EL (cell line): ENCODE results near the gene ARFIP1.
"Not testable (repeated sequence)": the region's sequence is repeated elsewhere in the genome, so short reads cannot be mapped to it uniquely, and the experiment has no call there.

Experiments used
- DNase-seq: peaks from one replicate; pipeline ENCODE4 v3.0.0-alpha.2; 2016

Gene ARFIP1

DNA sequence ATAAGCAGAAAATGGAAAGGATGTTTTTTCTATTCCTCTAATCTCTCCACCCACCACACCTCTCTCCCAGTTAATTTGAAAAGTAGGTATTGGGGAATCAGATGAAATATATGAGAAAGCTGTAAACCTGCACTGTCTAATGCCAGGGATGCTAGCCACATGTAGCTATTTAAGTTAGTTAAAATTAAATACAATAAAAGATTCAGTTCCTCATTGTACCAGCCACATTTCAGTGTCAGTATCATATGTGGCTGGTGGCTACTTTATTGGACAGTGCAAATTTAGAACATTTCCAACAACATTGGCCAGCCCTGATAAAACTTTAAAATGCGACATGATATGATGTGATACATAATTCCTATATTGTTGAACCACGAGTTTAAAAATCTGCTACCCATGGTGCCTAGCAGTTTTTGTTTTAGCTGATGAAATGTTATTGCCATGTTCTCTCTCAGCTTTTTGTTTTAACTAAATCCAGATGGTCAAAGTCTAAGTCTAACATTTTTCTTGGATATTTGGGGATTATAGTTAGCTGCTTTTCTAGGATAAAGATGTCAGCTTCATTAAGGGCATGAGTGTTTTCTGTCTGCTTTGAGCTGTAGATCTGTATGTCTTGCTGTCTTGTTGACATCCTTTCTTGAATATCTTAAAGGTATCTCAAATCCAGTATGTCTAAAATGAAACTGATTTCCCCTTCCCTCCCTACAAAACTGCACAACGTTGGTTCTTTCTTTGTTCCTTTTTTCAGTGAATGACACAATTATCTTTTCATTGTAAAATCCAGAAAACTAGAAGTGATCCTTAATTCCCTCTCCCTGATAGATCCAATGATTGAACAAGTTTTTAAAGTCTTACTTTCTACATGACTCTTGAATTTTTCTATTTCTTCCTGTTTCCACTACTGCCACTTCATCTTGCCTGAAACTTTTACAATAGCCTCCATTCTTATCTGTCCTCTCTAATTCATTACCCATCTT lies 6.2 kb downstream of the ARFIP1 start:
- DNase-seq, result no peak

DNA sequence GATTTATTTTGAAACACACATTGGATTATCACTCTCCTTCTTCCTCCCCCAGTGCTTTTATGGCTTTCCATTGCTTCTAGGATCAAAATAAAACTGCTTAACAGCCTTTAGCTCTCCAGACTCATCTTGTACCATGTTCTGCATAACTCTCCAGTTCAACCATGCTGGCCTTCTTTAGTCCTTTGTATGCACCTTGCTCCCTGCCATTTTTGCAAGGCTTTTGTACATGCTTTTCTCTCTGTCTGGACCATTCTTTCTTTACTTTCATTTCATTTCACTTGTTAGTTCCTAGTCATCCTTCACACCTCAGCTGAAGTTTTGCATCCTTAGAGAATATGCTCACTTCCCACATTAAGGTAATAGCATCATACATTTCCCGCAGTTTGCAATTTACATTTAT lies 6.9 kb downstream of the ARFIP1 start:
- no peak for DNase-seq

DNA sequence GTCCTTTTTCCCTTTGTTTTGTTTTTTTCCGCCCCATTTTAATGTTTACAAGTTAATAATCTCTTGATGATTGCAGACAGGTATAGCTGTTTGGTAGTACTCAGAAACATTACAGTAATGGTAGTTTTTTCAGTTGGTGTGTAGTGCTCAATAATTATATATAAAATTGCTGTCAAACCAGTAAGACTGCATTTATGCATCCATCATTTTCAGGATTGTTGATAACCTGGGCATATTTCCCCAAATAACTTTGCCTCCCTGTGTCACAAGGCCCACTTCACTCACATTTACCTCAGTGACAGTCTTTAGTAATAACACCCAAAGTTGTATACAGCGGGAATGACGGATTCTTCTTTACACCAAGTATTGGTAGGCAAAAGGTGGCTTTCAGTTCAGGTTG lies 16.1 kb downstream of the ARFIP1 start:
- DNase-seq, result no peak

DNA sequence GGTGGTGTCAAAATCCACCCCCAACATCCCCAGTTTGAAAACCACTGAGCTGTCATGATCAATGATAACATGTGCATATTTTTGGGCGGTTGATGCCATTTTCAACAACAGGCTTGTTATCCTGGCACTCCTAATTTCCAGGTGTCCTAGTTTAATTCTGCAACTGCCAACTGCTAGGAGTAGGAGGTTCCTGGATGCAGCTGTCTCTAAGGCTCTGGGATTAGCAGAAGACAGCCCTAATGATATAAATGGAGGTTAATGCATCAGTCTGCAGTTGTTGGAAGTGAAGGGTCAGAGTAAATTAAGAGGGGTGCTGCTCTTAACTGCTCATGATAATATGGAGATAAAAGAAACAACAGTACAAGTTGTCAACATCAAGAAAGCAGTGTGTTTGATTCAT lies 23.8 kb downstream of the ARFIP1 start:
- no peak for DNase-seq

GRCh38 chr4:152805071-152805650 lies 25.4 kb downstream of the ARFIP1 start:
- no peak for DNase-seq

GRCh38 chr4:152805818-152806217 lies 26.1 kb downstream of the ARFIP1 start:
- DNase-seq, result no peak

- no peak for DNase-seq
Measured at GRCh38 chr4:152806501-152807125, 26.9 kb downstream of the ARFIP1 start.

- peak; percentile 74 for DNase-seq
Measured at GRCh38 chr4:152807294-152807829, 27.6 kb downstream of the ARFIP1 start.

GRCh38 chr4:152808670-152809069 lies 28.9 kb downstream of the ARFIP1 start:
- DNase-seq, result no peak

- no peak for DNase-seq
Measured at GRCh38 chr4:152810715-152811287, 31.0 kb downstream of the ARFIP1 start.

DNA sequence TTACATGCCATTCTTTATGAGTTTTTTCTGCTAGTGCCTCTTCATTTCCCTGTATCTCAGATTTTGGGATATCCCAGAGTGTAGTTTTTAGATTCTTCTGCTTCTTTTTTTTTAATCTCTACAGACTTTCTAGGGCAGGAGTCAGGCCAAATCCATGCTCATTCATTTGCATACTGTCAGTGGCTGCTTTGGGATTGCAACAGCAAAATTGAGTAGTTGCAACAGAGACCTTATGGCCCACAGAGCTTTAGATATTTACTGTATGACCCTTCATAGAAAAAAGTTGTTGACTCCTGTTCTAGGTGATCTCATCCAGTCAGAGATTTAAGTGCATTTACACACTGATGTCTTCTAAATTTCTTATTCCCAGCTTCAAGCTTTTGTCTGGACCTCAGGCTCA lies 35.3 kb downstream of the ARFIP1 start:
- DNase-seq, result no peak

- DNase-seq, result no peak
Measured at GRCh38 chr4:152817331-152817730, 37.6 kb downstream of the ARFIP1 start.

- no peak for DNase-seq
Measured at GRCh38 chr4:152819026-152819645, 39.4 kb downstream of the ARFIP1 start.

- no peak for DNase-seq
Measured at GRCh38 chr4:152820073-152820472, 40.3 kb downstream of the ARFIP1 start.

DNA sequence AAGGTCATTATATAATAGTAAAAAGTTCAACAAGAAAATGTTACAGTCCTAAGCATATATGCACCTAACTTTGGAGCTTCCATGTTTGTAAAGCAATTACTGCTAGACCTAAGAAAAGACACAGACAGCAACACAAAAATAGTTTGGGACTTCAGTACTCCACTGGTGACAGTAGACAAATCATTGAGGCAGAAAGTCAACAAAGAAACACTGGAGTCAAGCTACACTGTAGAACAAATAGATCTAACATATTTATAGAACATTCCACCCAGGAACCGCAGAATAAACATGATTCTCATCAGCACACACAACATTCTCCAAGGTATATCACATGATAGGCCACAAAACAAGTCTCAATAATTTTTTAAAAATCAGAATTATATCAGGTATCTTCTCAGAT lies 42.6 kb downstream of the ARFIP1 start:
- no peak for DNase-seq

- no peak for DNase-seq
Measured at GRCh38 chr4:152824561-152824960, 44.8 kb downstream of the ARFIP1 start.

- no peak for DNase-seq
Measured at GRCh38 chr4:152825336-152825735, 45.6 kb downstream of the ARFIP1 start.

GRCh38 chr4:152828122-152828521 lies 48.4 kb downstream of the ARFIP1 start:
- DNase-seq, result peak; percentile 8

- DNase-seq, result peak; percentile 48
Measured at GRCh38 chr4:152831416-152831815, 51.7 kb downstream of the ARFIP1 start.

DNA sequence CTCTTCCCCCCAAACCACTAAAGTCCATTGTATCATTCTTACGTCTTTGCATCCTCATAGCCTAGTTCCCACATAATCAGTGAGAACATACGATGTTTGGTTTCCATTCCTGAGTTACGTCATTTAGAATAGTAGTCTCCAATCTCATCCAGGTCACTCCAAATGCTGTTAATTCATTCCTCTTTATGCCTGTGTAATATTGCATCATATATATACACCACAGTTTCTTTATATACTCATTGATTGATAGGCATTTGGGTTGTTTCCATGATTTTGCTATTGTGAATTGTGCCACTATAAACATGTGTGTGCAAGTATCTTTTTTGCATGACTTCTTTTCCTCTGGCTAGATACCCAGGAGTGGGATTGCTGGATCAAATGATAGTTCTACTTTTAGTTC lies 57.2 kb downstream of the ARFIP1 start:
- no peak for DNase-seq

DNA sequence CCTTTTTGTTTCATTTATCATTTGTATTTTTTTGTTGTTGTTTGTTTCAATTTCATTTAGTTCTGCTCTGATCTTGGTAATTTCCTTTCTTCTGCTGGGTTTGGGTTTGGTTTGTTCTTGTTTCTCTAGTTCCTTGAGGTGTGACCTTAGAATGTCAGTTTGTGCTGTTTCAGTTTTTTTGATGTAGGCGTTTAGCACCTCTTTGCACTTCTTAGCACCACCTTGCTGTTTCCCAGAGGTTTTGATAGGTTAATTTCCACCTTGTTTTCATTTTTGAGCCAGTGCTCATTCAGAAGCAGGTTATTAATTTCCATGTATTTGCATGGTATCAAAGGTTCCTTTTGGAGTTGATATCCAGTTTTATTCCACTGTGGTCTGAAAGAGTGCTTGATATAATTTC lies 60.0 kb downstream of the ARFIP1 start:
- DNase-seq, result not testable (repeated sequence)

DNA sequence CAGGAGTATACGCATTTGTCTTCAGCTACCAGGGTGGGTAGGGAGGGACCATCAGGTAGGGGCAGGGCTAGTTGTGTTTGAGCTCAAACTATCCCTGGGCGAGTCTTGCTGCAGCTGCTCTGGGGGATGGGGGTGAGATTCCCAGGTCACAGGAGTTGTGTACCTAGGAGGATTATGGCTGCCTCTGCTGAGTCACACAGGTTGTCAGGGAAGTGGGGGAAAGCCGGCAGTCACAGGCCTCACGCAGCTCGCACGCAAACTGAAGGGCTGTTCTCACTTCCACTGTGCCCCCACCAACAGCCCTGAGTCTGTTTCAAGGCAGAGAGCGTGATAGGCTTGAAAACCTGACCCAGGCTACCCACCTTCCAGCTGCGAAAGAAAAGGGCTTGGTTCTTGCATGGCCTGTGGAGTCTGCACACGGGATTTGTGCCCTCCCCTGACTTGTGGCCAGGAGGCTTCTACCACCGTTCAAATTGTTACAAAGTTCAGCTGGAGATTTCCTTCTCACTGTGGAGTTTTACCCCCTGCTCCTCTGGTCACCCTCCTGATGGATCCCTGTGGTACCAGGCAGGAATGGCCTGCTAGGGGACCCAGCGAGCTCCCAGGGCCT lies 63.8 kb downstream of the ARFIP1 start:
- no peak for DNase-seq
